ENCODE results near the gene SHISA9.
"Not testable (repeated sequence)": the region's sequence is repeated elsewhere in the genome, so short reads cannot be mapped to it uniquely, and the experiment has no call there.

Gene SHISA9

GRCh38 chr16:12900156-12900555, 1.2 kb upstream of the SHISA9 start:
- DNase-seq (ENCODE audit: low read depth in 2 of 2): no peak

- no peak for DNase-seq (ENCODE audit: low read depth in 2 of 2)
Observed at GRCh38 chr16:12900599-12901203, 697 bp upstream of the SHISA9 start.

GRCh38 chr16:12901204-12901596, 198 bp upstream of the SHISA9 start:
- no peak for DNase-seq (ENCODE audit: low read depth in 2 of 2)

GRCh38 chr16:12902511-12903372, 1.3 kb downstream of the SHISA9 start:
- no peak for DNase-seq (ENCODE audit: low read depth in 2 of 2)

- DNase-seq (ENCODE audit: low read depth in 2 of 2): no peak
Observed at GRCh38 chr16:12903407-12904328, 2.3 kb downstream of the SHISA9 start.

GRCh38 chr16:12904329-12904671, 2.9 kb downstream of the SHISA9 start:
- DNase-seq (ENCODE audit: low read depth in 2 of 2): no peak

- no peak for DNase-seq (ENCODE audit: low read depth in 2 of 2)
Observed at GRCh38 chr16:12906271-12906670, 4.9 kb downstream of the SHISA9 start.

- DNase-seq (ENCODE audit: low read depth in 2 of 2): no peak
Observed at GRCh38 chr16:12906765-12907516, 5.5 kb downstream of the SHISA9 start.

GRCh38 chr16:12907670-12908233, 6.4 kb downstream of the SHISA9 start:
- DNase-seq (ENCODE audit: low read depth in 2 of 2): no peak

- no peak for DNase-seq (ENCODE audit: low read depth in 2 of 2)
Observed at GRCh38 chr16:12917246-12917645, 15.8 kb downstream of the SHISA9 start.

- no peak for DNase-seq (ENCODE audit: low read depth in 2 of 2)
Observed at GRCh38 chr16:12917653-12918052, 16.3 kb downstream of the SHISA9 start.

GRCh38 chr16:12920739-12921138, 19.3 kb downstream of the SHISA9 start:
- DNase-seq (ENCODE audit: low read depth in 2 of 2): no peak

- not testable (repeated sequence) for DNase-seq (ENCODE audit: low read depth in 2 of 2)
Observed at GRCh38 chr16:12923640-12924039, 22.2 kb downstream of the SHISA9 start.

GRCh38 chr16:12925026-12925800, 23.8 kb downstream of the SHISA9 start:
- no peak for DNase-seq (ENCODE audit: low read depth in 2 of 2)

GRCh38 chr16:12927591-12927990, 26.2 kb downstream of the SHISA9 start:
- no peak for DNase-seq (ENCODE audit: low read depth in 2 of 2)

- no peak for DNase-seq (ENCODE audit: low read depth in 2 of 2)
Observed at GRCh38 chr16:12930881-12931280, 29.5 kb downstream of the SHISA9 start.

- DNase-seq (ENCODE audit: low read depth in 2 of 2): no peak
Observed at GRCh38 chr16:12936391-12936790, 35.0 kb downstream of the SHISA9 start.

- no peak for DNase-seq (ENCODE audit: low read depth in 2 of 2)
Observed at GRCh38 chr16:12941896-12942295, 40.5 kb downstream of the SHISA9 start.

GRCh38 chr16:12942861-12943260, 41.5 kb downstream of the SHISA9 start:
- no peak for DNase-seq (ENCODE audit: low read depth in 2 of 2)

GRCh38 chr16:12944300-12944699, 42.9 kb downstream of the SHISA9 start:
- no peak for DNase-seq (ENCODE audit: low read depth in 2 of 2)

GRCh38 chr16:12951392-12951791, 50.0 kb downstream of the SHISA9 start:
- no peak for DNase-seq (ENCODE audit: low read depth in 2 of 2)
